GM18873 (cell line): ENCODE measurements around the gene CCNF.
"Not testable (repeated sequence)": the region's sequence is repeated elsewhere in the genome, so short reads cannot be mapped to it uniquely, and the experiment has no call there.

Experiments
- ATAC-seq: cut with Tn5 transposase; IDR thresholded peaks from one replicate; pipeline ENCODE4 v1.9.1; 2021; ENCODE audit warnings: mild to moderate bottlenecking, moderate library complexity, moderate number of reproducible peaks; ENCODE audit not compliant: unreplicated experiment, low FRiP score

CCNF gene

GRCh38 chr16:2470234-2470601 lies 41.0 kb downstream of the CCNF start:
- no peak for ATAC-seq

- no peak for ATAC-seq
Measured at GRCh38 chr16:2470603-2471015, 41.4 kb downstream of the CCNF start.

- ATAC-seq = no peak
Measured at GRCh38 chr16:2471016-2471652, 41.9 kb downstream of the CCNF start, which contains the start of gene NTN3. TSS of gene NTN3 (plus strand) at chr16:2471297. CDS start at chr16:2471702, 405 bp downstream.

- no peak for ATAC-seq
Measured at GRCh38 chr16:2471653-2472487, 42.6 kb downstream of the CCNF start.

- no peak for ATAC-seq
Measured at GRCh38 chr16:2472488-2472864, 43.2 kb downstream of the CCNF start.

GRCh38 chr16:2472885-2473445 lies 43.7 kb downstream of the CCNF start:
- no peak for ATAC-seq

GRCh38 chr16:2473446-2473926 lies 44.2 kb downstream of the CCNF start:
- no peak for ATAC-seq

GRCh38 chr16:2473999-2474876 lies 45.0 kb downstream of the CCNF start:
- no peak for ATAC-seq

GRCh38 chr16:2474877-2475412 lies 45.7 kb downstream of the CCNF start, which contains the start of gene TBC1D24:
TSS of gene TBC1D24 (plus strand) at chr16:2475127. CDS start at chr16:2496149, 21,022 bp downstream.
- ATAC-seq = no peak

GRCh38 chr16:2475413-2476344 lies 46.4 kb downstream of the CCNF start:
- ATAC-seq = no peak

- no peak for ATAC-seq
Measured at GRCh38 chr16:2476345-2476720, 47.1 kb downstream of the CCNF start.

- ATAC-seq = no peak
Measured at GRCh38 chr16:2476741-2477140, 47.5 kb downstream of the CCNF start.

- no peak for ATAC-seq
Measured at GRCh38 chr16:2477327-2477726, 48.1 kb downstream of the CCNF start.

- ATAC-seq = no peak
Measured at GRCh38 chr16:2478279-2478678, 49.0 kb downstream of the CCNF start.

- not testable (repeated sequence) for ATAC-seq
Measured at GRCh38 chr16:2479996-2480395, 50.7 kb downstream of the CCNF start.

GRCh38 chr16:2480948-2481347 lies 51.7 kb downstream of the CCNF start:
- ATAC-seq = no peak

GRCh38 chr16:2481676-2482075 lies 52.4 kb downstream of the CCNF start:
- ATAC-seq = no peak

- ATAC-seq = no peak
Measured at GRCh38 chr16:2482249-2482648, 53.0 kb downstream of the CCNF start.
